K562 (cell line): ENCODE data around the gene TCF12.

Experiments
- CTCF ChIP-seq, 3 experiments: IDR thresholded peaks in 2 of 3; conservative IDR thresholded peaks in 1 of 3; 2 replicates each; pipeline ENCODE4 v1.5.1; 2011 to 2012; ENCODE audit warnings: low read length in 3 of 3, mild to moderate bottlenecking in 3 of 3, control low read depth in 2 of 3, improper control_type of control experiment in 1 of 3, inconsistent platforms in 1 of 3, low read depth in 1 of 3, mixed read lengths in 1 of 3, moderate library complexity in 1 of 3; ENCODE audit not compliant: insufficient read depth in 2 of 3
- FOXO4 ChIP-seq: fragments of 450-650 bp; formaldehyde crosslinking; IDR thresholded peaks from 2 replicates; pipeline ENCODE4 v1.4.0; 2020; ENCODE audit warnings: mild to moderate bottlenecking, moderate library complexity
- GATAD2A ChIP-seq: fragments of 450-650 bp; IDR thresholded peaks from 2 replicates; pipeline ENCODE4 v1.6.1; 2017
- TEAD4 ChIP-seq, 2 experiments: sonication (generic) in 1 of 2; formaldehyde crosslinking in 1 of 2; IDR thresholded peaks; 2 replicates each; pipeline versions ENCODE4 v1.6.1 to v1.8.0; 2012 to 2022; ENCODE audit warnings: borderline replicate concordance in 1 of 2, inconsistent platforms in 1 of 2, low read length in 1 of 2, mild to moderate bottlenecking in 1 of 2, missing genetic modification reagents in 1 of 2
- USF1 ChIP-seq: sonication (generic); formaldehyde crosslinking; IDR thresholded peaks from 2 replicates; pipeline ENCODE4 v1.9.0; 2022; ENCODE audit warnings: mild to moderate bottlenecking, missing genetic modification reagents
- ZBTB33 ChIP-seq: sonication (generic); formaldehyde crosslinking; IDR thresholded peaks from 2 replicates; pipeline ENCODE4 v1.8.1; 2023; ENCODE audit warnings: mild to moderate bottlenecking, missing genetic modification reagents
- ZNF436 ChIP-seq: fragments of 250-450, 450-650 bp; sonication (Bioruptor Pico); formaldehyde crosslinking; IDR thresholded peaks from 2 replicates; pipeline ENCODE4 v1.7.0; 2020; ENCODE audit warnings: mild to moderate bottlenecking
- ZNF584 ChIP-seq: fragments of 200-800 bp; sonication (Bioruptor generic); IDR thresholded peaks from 2 replicates; pipeline ENCODE4 v1.6.1; 2016; ENCODE audit warnings: low read depth, mild to moderate bottlenecking, missing genetic modification characterization, missing compliant biosample characterization

- TF ChIP-seq USF1 (CRISPR knock-in tag) (no peak), ZNF584 (no peak), GATAD2A (no peak), FOXO4 (CRISPR knock-in tag) (no peak), CTCF (IDR thresholded peaks at IDR 0.05 in 2 of 3, conservative IDR thresholded peaks at IDR 0.05 in 1 of 3; ENCODE audit: insufficient read depth in 2 of 3, low read depth in 1 of 3, low read length in 3 of 3) (no peak), ZBTB33 (CRISPR knock-in tag) (no peak), TEAD4 (IDR thresholded peaks at IDR 0.05; ENCODE audit: low read length) (no peak), TEAD4 (CRISPR knock-in tag; IDR thresholded peaks at IDR 0.05; ENCODE audit: borderline replicate concordance) (no peak), ZNF436 (CRISPR knock-in tag) (no peak)
Observed at GRCh38 chr15:57324944-57325679, 406.7 kb downstream of the TCF12 start.
